SU-DHL-6 (cell line): ENCODE measurements around the gene KIF18A.

Experiments used
- EZH2phosphoT487 ChIP-seq: fragments of 200-600 bp; sonication (generic), shearing (Covaris generic); conservative IDR thresholded peaks from 2 replicates; pipeline ENCODE4 v1.6.1; 2018; ENCODE audit warnings: mild to moderate bottlenecking, antibody characterized with exemption, low read length, moderate library complexity, mixed read lengths
- TF ChIP-seq, protein P1 (sequence below): fragments of 200-600 bp; sonication (generic); IDR thresholded peaks from one replicate; pipeline ENCODE4 v1.5.1; 2017; ENCODE audit warnings: antibody characterized with exemption, mild to moderate bottlenecking, low read length, moderate library complexity; ENCODE audit not compliant: insufficient read depth, poor library complexity, severe bottlenecking

DNA sequence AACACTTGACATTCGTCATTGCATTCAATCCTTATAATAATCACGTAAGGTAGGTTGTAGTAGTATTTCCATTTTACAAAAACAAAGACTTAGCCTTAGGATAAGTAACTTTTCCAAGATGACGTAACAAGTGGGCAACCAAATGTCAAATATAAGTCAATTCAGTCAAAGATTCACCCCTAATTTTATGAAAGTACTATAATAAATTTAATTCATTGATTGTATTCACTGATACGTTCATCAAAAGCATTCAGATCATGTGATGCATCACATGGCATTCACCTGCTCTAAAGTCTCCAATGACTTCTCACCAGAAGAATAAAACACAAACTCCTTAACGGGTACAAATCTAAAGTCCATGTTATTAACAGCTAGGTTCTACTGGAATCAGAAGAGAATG, 2.1 kb downstream of the KIF18A start:
- TF ChIP-seq, protein P1, sequence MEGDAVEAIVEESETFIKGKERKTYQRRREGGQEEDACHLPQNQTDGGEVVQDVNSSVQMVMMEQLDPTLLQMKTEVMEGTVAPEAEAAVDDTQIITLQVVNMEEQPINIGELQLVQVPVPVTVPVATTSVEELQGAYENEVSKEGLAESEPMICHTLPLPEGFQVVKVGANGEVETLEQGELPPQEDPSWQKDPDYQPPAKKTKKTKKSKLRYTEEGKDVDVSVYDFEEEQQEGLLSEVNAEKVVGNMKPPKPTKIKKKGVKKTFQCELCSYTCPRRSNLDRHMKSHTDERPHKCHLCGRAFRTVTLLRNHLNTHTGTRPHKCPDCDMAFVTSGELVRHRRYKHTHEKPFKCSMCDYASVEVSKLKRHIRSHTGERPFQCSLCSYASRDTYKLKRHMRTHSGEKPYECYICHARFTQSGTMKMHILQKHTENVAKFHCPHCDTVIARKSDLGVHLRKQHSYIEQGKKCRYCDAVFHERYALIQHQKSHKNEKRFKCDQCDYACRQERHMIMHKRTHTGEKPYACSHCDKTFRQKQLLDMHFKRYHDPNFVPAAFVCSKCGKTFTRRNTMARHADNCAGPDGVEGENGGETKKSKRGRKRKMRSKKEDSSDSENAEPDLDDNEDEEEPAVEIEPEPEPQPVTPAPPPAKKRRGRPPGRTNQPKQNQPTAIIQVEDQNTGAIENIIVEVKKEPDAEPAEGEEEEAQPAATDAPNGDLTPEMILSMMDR = no peak
- no peak for TF ChIP-seq EZH2phosphoT487
